Measurements from ENCODE around the gene ROBO1. TPM values are rescaled to one million over a fixed set of nuclear protein-coding genes. Genes with fewer than 3 reads are reported as not detected.

The ROBO1 gene
- polyA plus RNA-seq, 2 donors = 4.7 to 12.0 TPM

GRCh38 chr3:79052054-79052681 lies 715.6 kb downstream of the ROBO1 start:
- H3K4me1 ChIP-seq (ENCODE audit: control insufficient read depth in 2 of 2, insufficient read depth in 2 of 2, low read length in 1 of 2) = no peaks in the 10 kb centered on the region
- H3K4me3 ChIP-seq (ENCODE audit: low read depth in 1 of 2, low read length in 2 of 2) = no peak overlapping the region
- H3K27ac ChIP-seq (ENCODE audit: low read depth in 2 of 2, low read length in 1 of 2) = no peak overlapping the region
- H3K36me3 ChIP-seq (ENCODE audit: control insufficient read depth in 2 of 2, insufficient read depth in 2 of 2, low read length in 1 of 2) = no peaks in the 10 kb centered on the region
- H3K9me3 ChIP-seq (ENCODE audit: control insufficient read depth in 2 of 2, insufficient read depth in 1 of 2, low read depth in 1 of 2, low read length in 1 of 2) = peaks cover 0 to 2% of the 10 kb centered on the region in 2 donors
- no peaks in the 10 kb centered on the region for H3K27me3 ChIP-seq (ENCODE audit: control insufficient read depth in 1 of 2, insufficient read depth in 2 of 2, low read length in 2 of 2)
- 93 to 96% methylated on average over 9 of the region's 9 CpGs for WGBS, 2 donors

- no peaks in the 10 kb centered on the region for H3K4me1 ChIP-seq (ENCODE audit: control insufficient read depth in 2 of 2, insufficient read depth in 2 of 2, low read length in 1 of 2)
- 87 to 89% methylated on average over 4 of the region's 4 CpGs for WGBS, 2 donors
- H3K27ac ChIP-seq (ENCODE audit: low read depth in 2 of 2, low read length in 1 of 2) = no peak overlapping the region
- H3K27me3 ChIP-seq (ENCODE audit: control insufficient read depth in 1 of 2, insufficient read depth in 2 of 2, low read length in 2 of 2) = no peaks in the 10 kb centered on the region
- H3K9me3 ChIP-seq (ENCODE audit: control insufficient read depth in 2 of 2, insufficient read depth in 1 of 2, low read depth in 1 of 2, low read length in 1 of 2) = peaks cover 0 to 2% of the 10 kb centered on the region in 2 donors
- no peak overlapping the region for H3K4me3 ChIP-seq (ENCODE audit: low read depth in 1 of 2, low read length in 2 of 2)
- H3K36me3 ChIP-seq (ENCODE audit: control insufficient read depth in 2 of 2, insufficient read depth in 2 of 2, low read length in 1 of 2) = no peaks in the 10 kb centered on the region
These were observed 720.2 kb downstream of the ROBO1 start for GRCh38 chr3:79047581-79047980.

- H3K4me1 ChIP-seq (ENCODE audit: control insufficient read depth in 2 of 2, insufficient read depth in 2 of 2, low read length in 1 of 2) = no peaks in the 10 kb centered on the region
- H3K9me3 ChIP-seq (ENCODE audit: control insufficient read depth in 2 of 2, insufficient read depth in 1 of 2, low read depth in 1 of 2, low read length in 1 of 2) = no peaks in the 10 kb centered on the region
- no peaks in the 10 kb centered on the region for H3K36me3 ChIP-seq (ENCODE audit: control insufficient read depth in 2 of 2, insufficient read depth in 2 of 2, low read length in 1 of 2)
These were observed 726.2 kb downstream of the ROBO1 start for GRCh38 chr3:79041621-79042020.

GRCh38 chr3:79040701-79041100 lies 727.1 kb downstream of the ROBO1 start:
- Histone ChIP-seq H3K36me3 (ENCODE audit: control insufficient read depth in 2 of 2, insufficient read depth in 2 of 2, low read length in 1 of 2) (no peaks in the 10 kb centered on the region), H3K27me3 (ENCODE audit: control insufficient read depth in 1 of 2, insufficient read depth in 2 of 2, low read length in 2 of 2) (no peaks in the 10 kb centered on the region), H3K9me3 (ENCODE audit: control insufficient read depth in 2 of 2, insufficient read depth in 1 of 2, low read depth in 1 of 2, low read length in 1 of 2) (no peaks in the 10 kb centered on the region), H3K4me3 (ENCODE audit: low read depth in 1 of 2, low read length in 2 of 2) (no peak overlapping the region), H3K4me1 (ENCODE audit: control insufficient read depth in 2 of 2, insufficient read depth in 2 of 2, low read length in 1 of 2) (no peaks in the 10 kb centered on the region), H3K27ac (ENCODE audit: low read depth in 2 of 2, low read length in 1 of 2) (no peak overlapping the region)
- WGBS, 2 donors = 71 to 80% methylated on average over 3 of the region's 3 CpGs

More at GRCh38 chr3:79041621-79042020, 726.2 kb downstream of the ROBO1 start:
- Histone ChIP-seq H3K27me3 (ENCODE audit: control insufficient read depth in 1 of 2, insufficient read depth in 2 of 2, low read length in 2 of 2) (no peaks in the 10 kb centered on the region), H3K27ac (ENCODE audit: low read depth in 2 of 2, low read length in 1 of 2) (no peak overlapping the region), H3K4me3 (ENCODE audit: low read depth in 1 of 2, low read length in 2 of 2) (no peak overlapping the region)

- Histone ChIP-seq H3K36me3 (ENCODE audit: control insufficient read depth in 2 of 2, insufficient read depth in 2 of 2, low read length in 1 of 2) (no peaks in the 10 kb centered on the region), H3K9me3 (ENCODE audit: control insufficient read depth in 2 of 2, insufficient read depth in 1 of 2, low read depth in 1 of 2, low read length in 1 of 2) (no peaks in the 10 kb centered on the region), H3K27ac (ENCODE audit: low read depth in 2 of 2, low read length in 1 of 2) (no peak overlapping the region), H3K4me1 (ENCODE audit: control insufficient read depth in 2 of 2, insufficient read depth in 2 of 2, low read length in 1 of 2) (no peaks in the 10 kb centered on the region), H3K4me3 (ENCODE audit: low read depth in 1 of 2, low read length in 2 of 2) (no peak overlapping the region), H3K27me3 (ENCODE audit: control insufficient read depth in 1 of 2, insufficient read depth in 2 of 2, low read length in 2 of 2) (no peaks in the 10 kb centered on the region)
- WGBS, 2 donors = 92 to 97% methylated on average over 6 of the region's 6 CpGs
These were observed 727.7 kb downstream of the ROBO1 start for GRCh38 chr3:79040091-79040490.

GRCh38 chr3:79039192-79039591 lies 728.6 kb downstream of the ROBO1 start:
- Histone ChIP-seq H3K27me3 (ENCODE audit: control insufficient read depth in 1 of 2, insufficient read depth in 2 of 2, low read length in 2 of 2) (no peaks in the 10 kb centered on the region), H3K27ac (ENCODE audit: low read depth in 2 of 2, low read length in 1 of 2) (no peak overlapping the region), H3K9me3 (ENCODE audit: control insufficient read depth in 2 of 2, insufficient read depth in 1 of 2, low read depth in 1 of 2, low read length in 1 of 2) (no peaks in the 10 kb centered on the region), H3K4me3 (ENCODE audit: low read depth in 1 of 2, low read length in 2 of 2) (no peak overlapping the region), H3K36me3 (ENCODE audit: control insufficient read depth in 2 of 2, insufficient read depth in 2 of 2, low read length in 1 of 2) (no peaks in the 10 kb centered on the region), H3K4me1 (ENCODE audit: control insufficient read depth in 2 of 2, insufficient read depth in 2 of 2, low read length in 1 of 2) (no peaks in the 10 kb centered on the region)
- 74 to 78% methylated on average over 6 of the region's 6 CpGs for WGBS, 2 donors

GRCh38 chr3:79038636-79039035 lies 729.2 kb downstream of the ROBO1 start:
- Histone ChIP-seq H3K9me3 (ENCODE audit: control insufficient read depth in 2 of 2, insufficient read depth in 1 of 2, low read depth in 1 of 2, low read length in 1 of 2) (no peaks in the 10 kb centered on the region), H3K36me3 (ENCODE audit: control insufficient read depth in 2 of 2, insufficient read depth in 2 of 2, low read length in 1 of 2) (no peaks in the 10 kb centered on the region), H3K4me1 (ENCODE audit: control insufficient read depth in 2 of 2, insufficient read depth in 2 of 2, low read length in 1 of 2) (no peaks in the 10 kb centered on the region), H3K4me3 (ENCODE audit: low read depth in 1 of 2, low read length in 2 of 2) (no peak overlapping the region), H3K27ac (ENCODE audit: low read depth in 2 of 2, low read length in 1 of 2) (no peak overlapping the region), H3K27me3 (ENCODE audit: control insufficient read depth in 1 of 2, insufficient read depth in 2 of 2, low read length in 2 of 2) (no peaks in the 10 kb centered on the region)
- 85 to 89% methylated on average over 1 of the region's 1 CpG for WGBS, 2 donors

GRCh38 chr3:79038057-79038456 lies 729.7 kb downstream of the ROBO1 start:
- Histone ChIP-seq H3K36me3 (ENCODE audit: control insufficient read depth in 2 of 2, insufficient read depth in 2 of 2, low read length in 1 of 2) (no peaks in the 10 kb centered on the region), H3K27ac (ENCODE audit: low read depth in 2 of 2, low read length in 1 of 2) (no peak overlapping the region), H3K4me3 (ENCODE audit: low read depth in 1 of 2, low read length in 2 of 2) (no peak overlapping the region), H3K27me3 (ENCODE audit: control insufficient read depth in 1 of 2, insufficient read depth in 2 of 2, low read length in 2 of 2) (no peaks in the 10 kb centered on the region), H3K4me1 (ENCODE audit: control insufficient read depth in 2 of 2, insufficient read depth in 2 of 2, low read length in 1 of 2) (no peaks in the 10 kb centered on the region), H3K9me3 (ENCODE audit: control insufficient read depth in 2 of 2, insufficient read depth in 1 of 2, low read depth in 1 of 2, low read length in 1 of 2) (no peaks in the 10 kb centered on the region)
- 55 to 62% methylated on average over 2 of the region's 2 CpGs for WGBS, 2 donors

GRCh38 chr3:79032686-79033318 lies 735.0 kb downstream of the ROBO1 start:
- no peak overlapping the region for H3K27ac ChIP-seq (ENCODE audit: low read depth in 2 of 2, low read length in 1 of 2)
- H3K4me3 ChIP-seq (ENCODE audit: low read depth in 1 of 2, low read length in 2 of 2) = no peak overlapping the region
- H3K4me1 ChIP-seq (ENCODE audit: control insufficient read depth in 2 of 2, insufficient read depth in 2 of 2, low read length in 1 of 2) = no peaks in the 10 kb centered on the region
- H3K27me3 ChIP-seq (ENCODE audit: control insufficient read depth in 1 of 2, insufficient read depth in 2 of 2, low read length in 2 of 2) = no peaks in the 10 kb centered on the region
- H3K9me3 ChIP-seq (ENCODE audit: control insufficient read depth in 2 of 2, insufficient read depth in 1 of 2, low read depth in 1 of 2, low read length in 1 of 2) = no peaks in the 10 kb centered on the region
- H3K36me3 ChIP-seq (ENCODE audit: control insufficient read depth in 2 of 2, insufficient read depth in 2 of 2, low read length in 1 of 2) = no peaks in the 10 kb centered on the region

GRCh38 chr3:79030157-79030556 lies 737.6 kb downstream of the ROBO1 start:
- no peak overlapping the region for H3K4me3 ChIP-seq (ENCODE audit: low read depth in 1 of 2, low read length in 2 of 2)
- no peaks in the 10 kb centered on the region for H3K27me3 ChIP-seq (ENCODE audit: control insufficient read depth in 1 of 2, insufficient read depth in 2 of 2, low read length in 2 of 2)
- no peak overlapping the region for H3K27ac ChIP-seq (ENCODE audit: low read depth in 2 of 2, low read length in 1 of 2)
- no peaks in the 10 kb centered on the region for H3K9me3 ChIP-seq (ENCODE audit: control insufficient read depth in 2 of 2, insufficient read depth in 1 of 2, low read depth in 1 of 2, low read length in 1 of 2)
- H3K4me1 ChIP-seq (ENCODE audit: control insufficient read depth in 2 of 2, insufficient read depth in 2 of 2, low read length in 1 of 2) = no peaks in the 10 kb centered on the region
- H3K36me3 ChIP-seq (ENCODE audit: control insufficient read depth in 2 of 2, insufficient read depth in 2 of 2, low read length in 1 of 2) = no peaks in the 10 kb centered on the region

Data from esophagus (tissue), 2 donors.